ENCODE data around the gene ATP10A.

The ATP10A gene

GRCh38 chr15:25863111-25863967 is at the start of gene ATP10A:
TSS of gene ATP10A (minus strand) at chr15:25863327. CDS start at chr15:25863096, 231 bp downstream.
- DNase-seq (ENCODE audit: low read depth in 2 of 2) = no peak

- no peak for DNase-seq (ENCODE audit: low read depth in 2 of 2)
Measured at GRCh38 chr15:25912035-25912434, 48.9 kb upstream of the ATP10A start.

GRCh38 chr15:25910832-25911231 is 47.7 kb upstream of the ATP10A start:
- no peak for DNase-seq (ENCODE audit: low read depth in 2 of 2)

GRCh38 chr15:25909806-25910205 is 46.7 kb upstream of the ATP10A start:
- no peak for DNase-seq (ENCODE audit: low read depth in 2 of 2)

- DNase-seq (ENCODE audit: low read depth in 2 of 2) = no peak
Measured at GRCh38 chr15:25909325-25909724, 46.2 kb upstream of the ATP10A start.

- no peak for DNase-seq (ENCODE audit: low read depth in 2 of 2)
Measured at GRCh38 chr15:25905140-25905539, 42.0 kb upstream of the ATP10A start.

GRCh38 chr15:25903024-25903581 is 40.0 kb upstream of the ATP10A start:
- no peak for DNase-seq (ENCODE audit: low read depth in 2 of 2)

GRCh38 chr15:25901811-25902605 is 38.9 kb upstream of the ATP10A start:
- no peak for DNase-seq (ENCODE audit: low read depth in 2 of 2)

- DNase-seq (ENCODE audit: low read depth in 2 of 2) = no peak
Measured at GRCh38 chr15:25900901-25901300, 37.8 kb upstream of the ATP10A start.

GRCh38 chr15:25900431-25900830 is 37.3 kb upstream of the ATP10A start:
- DNase-seq (ENCODE audit: low read depth in 2 of 2) = no peak

- no peak for DNase-seq (ENCODE audit: low read depth in 2 of 2)
Measured at GRCh38 chr15:25899870-25900269, 36.7 kb upstream of the ATP10A start.

- DNase-seq (ENCODE audit: low read depth in 2 of 2) = no peak
Measured at GRCh38 chr15:25897658-25898057, 34.5 kb upstream of the ATP10A start.

- DNase-seq (ENCODE audit: low read depth in 2 of 2) = no peak
Measured at GRCh38 chr15:25894371-25894902, 31.3 kb upstream of the ATP10A start.

- no peak for DNase-seq (ENCODE audit: low read depth in 2 of 2)
Measured at GRCh38 chr15:25893596-25893995, 30.5 kb upstream of the ATP10A start.

- no peak for DNase-seq (ENCODE audit: low read depth in 2 of 2)
Measured at GRCh38 chr15:25892126-25892525, 29.0 kb upstream of the ATP10A start.

- no peak for DNase-seq (ENCODE audit: low read depth in 2 of 2)
Measured at GRCh38 chr15:25891081-25891480, 28.0 kb upstream of the ATP10A start.

GRCh38 chr15:25890529-25890928 is 27.4 kb upstream of the ATP10A start:
- no peak for DNase-seq (ENCODE audit: low read depth in 2 of 2)

- DNase-seq (ENCODE audit: low read depth in 2 of 2) = no peak
Measured at GRCh38 chr15:25887870-25888269, 24.7 kb upstream of the ATP10A start.

GRCh38 chr15:25886498-25887140 is 23.5 kb upstream of the ATP10A start:
- DNase-seq (ENCODE audit: low read depth in 2 of 2) = no peak

- DNase-seq (ENCODE audit: low read depth in 2 of 2) = no peak
Measured at GRCh38 chr15:25884370-25884769, 21.2 kb upstream of the ATP10A start.

- DNase-seq (ENCODE audit: low read depth in 2 of 2) = no peak
Measured at GRCh38 chr15:25883463-25884259, 20.5 kb upstream of the ATP10A start.

Data from stimulated activated CD8-positive, alpha-beta memory T cell treated with anti-CD3 and anti-CD28 coated beads, Interleukin-7, amount 100 ng/mL, for 1 hour (primary cell).